ENCODE results near the gene CDH4. TPM values are rescaled to one million over a fixed set of nuclear protein-coding genes. Genes with fewer than 3 reads are reported as not detected.

The CDH4 gene
- total and polyA plus RNA-seq, 2 of the 4 experiments (the other 2 are of a cell fraction) = 1.6 to 3.5 TPM

DNA sequence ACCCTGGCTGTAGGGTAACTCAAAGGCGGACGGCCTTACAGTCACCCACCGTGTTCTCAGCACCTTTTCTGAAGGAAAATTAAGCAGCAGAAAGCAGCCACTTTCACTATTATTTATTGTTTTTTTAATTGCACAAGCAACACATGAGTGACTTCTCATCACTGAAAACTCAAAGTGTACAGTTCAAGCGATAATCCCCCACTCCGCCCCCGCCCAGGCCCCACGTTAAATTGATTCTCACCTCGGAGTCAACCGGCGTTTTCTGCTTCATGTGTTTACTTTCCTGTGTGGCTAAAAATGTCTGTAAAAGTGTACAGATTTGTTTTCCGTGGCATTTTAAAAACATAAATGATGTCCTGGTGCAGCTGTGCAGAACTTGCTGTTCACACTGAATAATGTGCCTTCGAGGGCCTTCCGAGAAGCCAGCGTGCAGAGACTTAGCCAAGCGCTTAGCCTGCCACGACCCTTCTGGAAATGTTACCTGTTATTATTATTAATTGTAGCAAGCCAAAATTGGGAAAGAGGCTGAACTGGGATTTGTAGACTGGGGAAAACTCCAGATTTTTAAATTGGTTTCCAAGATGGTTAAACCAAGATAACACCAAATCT lies 335.7 kb downstream of the CDH4 start:
- peak overlapping the region; percentile 14; the same call in 1 of the 2 replicates for H3K56ac ChIP-seq (ENCODE audit: extremely low read depth, insufficient read depth, low read length)
- H3K9me1 ChIP-seq (ENCODE audit: insufficient read depth, low read length) = peaks cover 11% of the 10 kb centered on the region
- peak overlapping the region; percentile 71; the same call in 1 of the 2 replicates for H3K14ac ChIP-seq (replicated peaks; ENCODE audit: low read depth, low read length)
- intact Hi-C loops (cut with micrococcal nuclease) (loop anchor here (2.0 kb wide), 1 partner anchor 31 kb away; no protein-coding TSS in a partner anchor), in situ Hi-C loops (cut with MboI; ENCODE audit: low sequenced_read_pairs) (no loop called here), dilution Hi-C loops (cut with HindIII; ENCODE audit: low sequenced_read_pairs, unreplicated experiment) (no loop called here)
- H3K27ac ChIP-seq (ENCODE audit: insufficient read depth, low read length) = peak overlapping the region; percentile 69
- peak overlapping the region; percentile 37 to 65; a peak in 2 of 4 replicates for H4K8ac ChIP-seq (ENCODE audit: low read depth in 2 of 2, low read length in 2 of 2)
- peak overlapping the region; percentile 89 for H3K4ac ChIP-seq (ENCODE audit: low read depth, low read length)
- ChIA-PET CTCF (no interaction called here), POLR2A (ENCODE audit: unreplicated experiment) (no interaction called here)
- peak overlapping the region; percentile 83 for H2BK20ac ChIP-seq (ENCODE audit: low read depth, low read length)
- H2AFZ ChIP-seq (replicated peaks; ENCODE audit: low read length, poor library complexity) = peak overlapping the region; percentile 47
- no peak for ATAC-seq (ENCODE audit: low read depth)
- peaks cover 10% of the 10 kb centered on the region for H3K4me1 ChIP-seq (ENCODE audit: control insufficient read depth, insufficient read depth, low read length)
- DNase-seq = no peak
- peak overlapping the region; percentile 62; the same call in 1 of the 2 replicates for H2AK5ac ChIP-seq (ENCODE audit: low read depth, low read length)
- peaks cover 8% of the 10 kb centered on the region for H3K9me3 ChIP-seq (ENCODE audit: control insufficient read depth, insufficient read depth, low read length)
- H2BK15ac ChIP-seq (ENCODE audit: low read depth, low read length) = peak overlapping the region; percentile 53; the same call in 2 of the 3 replicates
- TF ChIP-seq, protein P1, sequence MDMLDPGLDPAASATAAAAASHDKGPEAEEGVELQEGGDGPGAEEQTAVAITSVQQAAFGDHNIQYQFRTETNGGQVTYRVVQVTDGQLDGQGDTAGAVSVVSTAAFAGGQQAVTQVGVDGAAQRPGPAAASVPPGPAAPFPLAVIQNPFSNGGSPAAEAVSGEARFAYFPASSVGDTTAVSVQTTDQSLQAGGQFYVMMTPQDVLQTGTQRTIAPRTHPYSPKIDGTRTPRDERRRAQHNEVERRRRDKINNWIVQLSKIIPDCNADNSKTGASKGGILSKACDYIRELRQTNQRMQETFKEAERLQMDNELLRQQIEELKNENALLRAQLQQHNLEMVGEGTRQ (IDR thresholded peaks at IDR 0.05; ENCODE audit: low read depth, low read length) = no peak
- TF ChIP-seq NFE2L2 (IDR thresholded peaks at IDR 0.05; ENCODE audit: low read depth, low read length) (no peak), CHD1 (IDR thresholded peaks at IDR 0.05; ENCODE audit: low read depth, low read length) (no peak), BHLHE40 (IDR thresholded peaks at IDR 0.05; ENCODE audit: low read depth, low read length) (no peak), CEBPB (IDR thresholded peaks at IDR 0.05; ENCODE audit: low read depth, low read length) (no peak), RCOR1 (IDR thresholded peaks at IDR 0.05; ENCODE audit: insufficient replicate concordance, low read length) (no peak), POLR2A (IDR thresholded peaks at IDR 0.05; ENCODE audit: low read depth, low read length) (no peak), MAFK (IDR thresholded peaks at IDR 0.05; ENCODE audit: low read depth, low read length) (no peak), MXI1 (IDR thresholded peaks at IDR 0.05; ENCODE audit: borderline replicate concordance, low read depth, low read length) (no peak), MAZ (IDR thresholded peaks at IDR 0.05; ENCODE audit: borderline replicate concordance, low read depth, low read length) (no peak), FOS (IDR thresholded peaks at IDR 0.05; ENCODE audit: low read depth, low read length) (no peak), SMC3 (IDR thresholded peaks at IDR 0.05; ENCODE audit: low read depth, low read length) (no peak)
- TF ChIP-seq, protein P2, sequence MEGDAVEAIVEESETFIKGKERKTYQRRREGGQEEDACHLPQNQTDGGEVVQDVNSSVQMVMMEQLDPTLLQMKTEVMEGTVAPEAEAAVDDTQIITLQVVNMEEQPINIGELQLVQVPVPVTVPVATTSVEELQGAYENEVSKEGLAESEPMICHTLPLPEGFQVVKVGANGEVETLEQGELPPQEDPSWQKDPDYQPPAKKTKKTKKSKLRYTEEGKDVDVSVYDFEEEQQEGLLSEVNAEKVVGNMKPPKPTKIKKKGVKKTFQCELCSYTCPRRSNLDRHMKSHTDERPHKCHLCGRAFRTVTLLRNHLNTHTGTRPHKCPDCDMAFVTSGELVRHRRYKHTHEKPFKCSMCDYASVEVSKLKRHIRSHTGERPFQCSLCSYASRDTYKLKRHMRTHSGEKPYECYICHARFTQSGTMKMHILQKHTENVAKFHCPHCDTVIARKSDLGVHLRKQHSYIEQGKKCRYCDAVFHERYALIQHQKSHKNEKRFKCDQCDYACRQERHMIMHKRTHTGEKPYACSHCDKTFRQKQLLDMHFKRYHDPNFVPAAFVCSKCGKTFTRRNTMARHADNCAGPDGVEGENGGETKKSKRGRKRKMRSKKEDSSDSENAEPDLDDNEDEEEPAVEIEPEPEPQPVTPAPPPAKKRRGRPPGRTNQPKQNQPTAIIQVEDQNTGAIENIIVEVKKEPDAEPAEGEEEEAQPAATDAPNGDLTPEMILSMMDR (conservative IDR thresholded peaks at IDR 0.05; ENCODE audit: low read depth, low read length) = no peak
- TF ChIP-seq, protein P3, sequence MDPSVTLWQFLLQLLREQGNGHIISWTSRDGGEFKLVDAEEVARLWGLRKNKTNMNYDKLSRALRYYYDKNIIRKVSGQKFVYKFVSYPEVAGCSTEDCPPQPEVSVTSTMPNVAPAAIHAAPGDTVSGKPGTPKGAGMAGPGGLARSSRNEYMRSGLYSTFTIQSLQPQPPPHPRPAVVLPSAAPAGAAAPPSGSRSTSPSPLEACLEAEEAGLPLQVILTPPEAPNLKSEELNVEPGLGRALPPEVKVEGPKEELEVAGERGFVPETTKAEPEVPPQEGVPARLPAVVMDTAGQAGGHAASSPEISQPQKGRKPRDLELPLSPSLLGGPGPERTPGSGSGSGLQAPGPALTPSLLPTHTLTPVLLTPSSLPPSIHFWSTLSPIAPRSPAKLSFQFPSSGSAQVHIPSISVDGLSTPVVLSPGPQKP (IDR thresholded peaks at IDR 0.05; ENCODE audit: borderline replicate concordance, low read depth, low read length) = no peak
- peaks cover 4% of the 10 kb centered on the region; the same call in 1 of the 2 replicates for H3K27me3 ChIP-seq (ENCODE audit: control insufficient read depth, insufficient read depth, low read length)
- peak overlapping the region; percentile 81 for H4K91ac ChIP-seq (ENCODE audit: insufficient read depth, low read depth, low read length)
- no peaks in the 10 kb centered on the region for H3K36me3 ChIP-seq (ENCODE audit: control insufficient read depth, insufficient read depth, low read length)
- peaks cover 4% of the 10 kb centered on the region; the same call in 1 of the 2 replicates for H4K20me1 ChIP-seq (ENCODE audit: insufficient read depth, low read length)
- no peaks in the 10 kb centered on the region for H3K79me1 ChIP-seq (ENCODE audit: low read depth in 1 of 2, low read length in 2 of 2)
- H3K23ac ChIP-seq (ENCODE audit: low read depth, low read length) = peak overlapping the region; percentile 93
- WGBS, 2 experiments (ENCODE audit: extremely low coverage in 2 of 2, insufficient read length in 1 of 2) = 100% methylated on average over 3 of the region's 16 CpGs; no CpG with 5 or more reads in 1 of the 2 experiments
- peak overlapping the region; percentile 93 for H3K4me2 ChIP-seq (ENCODE audit: low read depth, low read length)
- H2BK120ac ChIP-seq (ENCODE audit: low read depth, low read length) = peak overlapping the region; percentile 89
- peak overlapping the region; percentile 66 for H2BK5ac ChIP-seq (ENCODE audit: low read depth, low read length, poor library complexity, severe bottlenecking)
- H3K18ac ChIP-seq (ENCODE audit: low read depth, low read length) = peak overlapping the region; percentile 62
- no peak overlapping the region for H3K4me3 ChIP-seq (ENCODE audit: insufficient read depth, low read depth, low read length)
- H3K9ac ChIP-seq (ENCODE audit: low read depth, low read length) = peak overlapping the region; percentile 40; the same call in 1 of the 2 replicates
- H4K5ac ChIP-seq (ENCODE audit: low read depth, low read length) = peak overlapping the region; percentile 50; the same call in 1 of the 2 replicates
- H2AK9ac ChIP-seq (replicated peaks; ENCODE audit: low read depth, low read length, poor library complexity) = no peak overlapping the region
- BruUV-seq (replicated peaks) = no TSS peak

Measured in IMR-90 (cell line).